Measurements from ENCODE around the gene PSMA1. TPM values are rescaled to one million over a fixed set of nuclear protein-coding genes. Genes with fewer than 3 reads are reported as not detected.

Gene PSMA1
- total and polyA plus RNA-seq, 2 of the 8 experiments (the other 6 are each of a cell fraction or from before 2014, with no cell fraction given): 148 to 159 TPM

GRCh38 chr11:14551380-14551779 is 31.2 kb upstream of the PSMA1 start:
- Histone ChIP-seq H2BK5ac (ENCODE audit: low read depth, low read length) (no peak overlapping the region), H3K18ac (ENCODE audit: extremely low read depth, low read length) (no peak overlapping the region), H3K4me1 (replicated peaks in 1 of 4; ENCODE audit: control insufficient read depth in 3 of 4, insufficient read depth in 4 of 4, low read length in 3 of 4) (no peaks in the 10 kb centered on the region), H3K79me2 (ENCODE audit: control insufficient read depth in 1 of 2, insufficient read depth in 2 of 2, low read length in 2 of 2) (no peaks in the 10 kb centered on the region), H3K27me3 (replicated peaks in 1 of 4; ENCODE audit: control insufficient read depth in 3 of 4, extremely low read depth in 1 of 4, insufficient read depth in 3 of 4, low read length in 3 of 4) (no peaks in the 10 kb centered on the region), H4K91ac (replicated peaks; ENCODE audit: insufficient read length, low read length) (no peak overlapping the region), H2BK12ac (ENCODE audit: low read depth, low read length) (no peak overlapping the region), H2AK5ac (ENCODE audit: low read depth, low read length) (no peak overlapping the region), H3K4me3 (ENCODE audit: extremely low read depth in 1 of 4, insufficient read depth in 2 of 4, low read depth in 3 of 4, low read length in 4 of 4) (no peak overlapping the region), H3K23me2 (ENCODE audit: low read depth, low read length) (no peaks in the 10 kb centered on the region), H3K9ac (replicated peaks in 1 of 4; ENCODE audit: extremely low read depth in 1 of 4, low read depth in 3 of 4, low read length in 3 of 4) (no peak overlapping the region), H2BK15ac (ENCODE audit: low read length) (no peak overlapping the region), H3K36me3 (ENCODE audit: control insufficient read depth in 2 of 4, insufficient read depth in 4 of 4, low read length in 3 of 4) (no peaks in the 10 kb centered on the region), H3K14ac (ENCODE audit: insufficient read length) (no peak overlapping the region), H3K23ac (ENCODE audit: insufficient read length) (no peak overlapping the region), H4K20me1 (replicated peaks in 1 of 2; ENCODE audit: control insufficient read depth in 1 of 2, insufficient read depth in 2 of 2, low read length in 2 of 2) (no peaks in the 10 kb centered on the region), H3K4me2 (ENCODE audit: insufficient read depth in 1 of 2, low read depth in 2 of 2, low read length in 2 of 2) (no peak overlapping the region), H2AFZ (ENCODE audit: low read length) (no peak overlapping the region), H4K5ac (ENCODE audit: insufficient read length, low read depth, low read length) (no peak overlapping the region), H3K9me3 (ENCODE audit: insufficient read depth in 2 of 2, low read depth in 1 of 2, low read length in 1 of 2) (no peaks in the 10 kb centered on the region), H3K79me1 (ENCODE audit: low read depth, low read length) (no peaks in the 10 kb centered on the region), H3K56ac (replicated peaks; ENCODE audit: insufficient read length, low read depth, low read length) (no peak overlapping the region), H2BK20ac (ENCODE audit: low read length) (no peak overlapping the region), H2BK120ac (replicated peaks; ENCODE audit: low read depth, low read length) (no peak overlapping the region), H4K8ac (ENCODE audit: extremely low read depth, insufficient read depth, low read length) (no peak overlapping the region), H3K4ac (replicated peaks; ENCODE audit: insufficient read length, low read depth, low read length) (no peak overlapping the region), H3K27ac (ENCODE audit: low read depth, low read length) (no peak overlapping the region)
- TF ChIP-seq FOSL1 (IDR thresholded peaks at IDR 0.05; ENCODE audit: insufficient read depth, low read depth, low read length) (no peak), CTCF (IDR thresholded peaks at IDR 0.05; ENCODE audit: control extremely low read depth in 1 of 3, insufficient read depth in 1 of 3, low read depth in 1 of 3, low read length in 3 of 3) (no peak), TEAD4 (IDR thresholded peaks at IDR 0.05; ENCODE audit: low read depth, low read length) (no peak), EP300 (IDR thresholded peaks at IDR 0.05; ENCODE audit: borderline replicate concordance in 1 of 2, low read depth in 2 of 2, low read length in 2 of 2) (no peak), HDAC6 (IDR thresholded peaks at IDR 0.05; ENCODE audit: low read depth, low read length) (no peak), ASH2L (IDR thresholded peaks at IDR 0.05; ENCODE audit: low read length) (no peak), CTBP2 (IDR thresholded peaks at IDR 0.05; ENCODE audit: borderline replicate concordance, insufficient read depth, insufficient read length, low read length) (no peak)
- 93% methylated on average over 2 of the region's 2 CpGs; no CpG with 5 or more reads in 1 of the 2 experiments for WGBS, 2 experiments (ENCODE audit: extremely low coverage in 1 of 2, insufficient coverage in 1 of 2, insufficient read length in 1 of 2, insufficient replicate concordance in 2 of 2, low coverage in 1 of 2, low lambda C conversion rate in 2 of 2, missing lambda C conversion rate in 1 of 2)
- ChIA-PET POLR2A (ENCODE audit: partially characterized antibody) (no interaction called here), CTCF (ENCODE audit: partially characterized antibody) (interaction anchor here (1.2 kb wide), 1 partner anchor 356 kb away, joined by 4 read pairs; no protein-coding TSS in a partner anchor)
- no peak for DNase-seq (ENCODE audit: low read depth in 1 of 2, low spot score in 2 of 2)
- no peak for FAIRE-seq

Measured in H1 (cell line).